HG03354 (cell line): ENCODE data around the gene GUCA2A.

Experiments used
- ATAC-seq: cut with Tn5 transposase; IDR thresholded peaks from one replicate; pipeline ENCODE4 v1.9.1; 2021; ENCODE audit warnings: mild to moderate bottlenecking; ENCODE audit not compliant: unreplicated experiment, poor library complexity, severe bottlenecking

Gene GUCA2A

GRCh38 chr1:42158189-42158588, 6.4 kb downstream of the GUCA2A start:
- ATAC-seq, result no peak

- ATAC-seq, result no peak
These were observed 6.9 kb downstream of the GUCA2A start for GRCh38 chr1:42157667-42158066.

GRCh38 chr1:42155362-42155761, 9.2 kb downstream of the GUCA2A start:
- ATAC-seq, result no peak

- ATAC-seq, result no peak
These were observed 9.9 kb downstream of the GUCA2A start for GRCh38 chr1:42154685-42155084.

DNA sequence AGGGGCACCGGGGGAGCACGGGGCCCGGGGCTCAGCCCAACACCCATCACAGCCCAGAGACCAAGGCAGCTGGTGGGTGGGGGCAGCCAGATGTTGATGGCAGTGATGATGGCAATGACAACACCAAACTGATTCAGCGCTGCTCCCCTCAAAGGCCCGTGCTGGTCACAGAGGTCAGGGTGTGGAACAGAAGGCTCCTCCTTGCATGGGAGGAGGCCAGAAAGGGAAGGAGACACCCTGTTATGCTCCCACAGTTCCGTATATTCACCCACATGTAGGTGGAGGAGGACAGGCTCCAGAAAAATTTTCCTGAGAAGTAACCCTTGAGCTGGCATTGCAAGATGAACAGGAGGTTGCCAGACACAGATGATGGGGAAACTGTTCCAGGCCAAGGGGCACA, 10.9 kb downstream of the GUCA2A start:
- no peak for ATAC-seq

- ATAC-seq, result no peak
These were observed 11.5 kb downstream of the GUCA2A start, which contains the start of gene GUCA2B for GRCh38 chr1:42152907-42153600. GUCA2B (plus strand) TSS chr1:42153410; CDS start chr1:42153451, 41 bp downstream.

DNA sequence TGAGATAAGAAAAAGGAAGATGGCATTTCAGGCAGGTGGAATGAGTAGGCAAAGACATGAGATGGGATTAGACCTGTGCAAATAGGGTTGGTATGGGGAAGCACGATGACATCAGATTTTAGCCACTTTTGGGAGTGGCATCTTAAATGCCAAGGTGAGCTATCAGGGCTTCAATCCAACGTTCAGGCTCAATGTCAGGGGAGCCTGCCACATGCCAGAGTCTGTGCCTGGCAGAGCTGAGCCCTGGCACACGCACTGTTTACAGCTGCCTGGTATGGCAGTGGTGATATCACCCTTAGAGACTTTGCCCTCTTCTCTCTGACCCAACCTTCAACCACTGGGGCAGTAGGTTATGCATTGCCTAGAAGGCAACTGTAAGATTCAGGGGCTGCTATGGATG, 12.4 kb downstream of the GUCA2A start:
- ATAC-seq, result no peak

- ATAC-seq, result no peak
These were observed 13.9 kb downstream of the GUCA2A start for GRCh38 chr1:42150651-42151050.

- ATAC-seq, result no peak
These were observed 16.4 kb downstream of the GUCA2A start for GRCh38 chr1:42148166-42148565.

DNA sequence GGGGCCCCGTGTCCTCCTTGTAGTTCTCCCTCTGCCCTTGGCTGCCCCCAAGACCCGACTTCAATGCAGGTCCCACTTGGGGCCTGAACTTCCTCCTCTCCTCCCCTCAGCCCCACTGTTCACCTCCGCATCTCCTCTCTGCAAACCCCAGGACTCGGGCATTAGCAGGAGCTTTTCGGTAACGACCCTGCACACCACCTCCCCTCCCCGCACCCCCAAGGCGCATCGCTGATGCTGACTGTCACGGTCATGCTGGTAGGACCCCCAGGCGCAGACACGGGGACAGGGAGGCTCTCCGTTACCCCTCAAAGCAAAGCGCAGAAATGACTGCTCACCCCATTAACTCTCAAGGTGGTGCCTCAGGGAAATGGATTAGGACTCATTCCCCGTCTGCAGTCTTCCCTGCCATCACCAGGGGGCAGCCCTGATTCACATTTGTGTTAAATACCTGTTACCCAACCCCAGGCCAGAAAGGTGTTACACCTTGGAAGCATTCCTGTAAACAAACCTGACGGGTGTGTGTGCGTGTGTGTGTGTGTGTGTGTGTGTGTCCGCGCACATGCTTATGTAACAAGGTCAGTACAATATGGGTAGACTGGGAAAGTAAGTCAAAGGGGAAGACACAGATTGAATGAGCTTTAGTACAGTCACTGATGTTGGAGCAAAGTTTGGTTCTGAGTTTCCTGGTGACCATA, 17.8 kb downstream of the GUCA2A start:
- peak; percentile 49 for ATAC-seq

- no peak for ATAC-seq
These were observed 18.6 kb downstream of the GUCA2A start for GRCh38 chr1:42145764-42146625.

- ATAC-seq, result no peak
These were observed 19.2 kb downstream of the GUCA2A start for GRCh38 chr1:42145389-42145716.

DNA sequence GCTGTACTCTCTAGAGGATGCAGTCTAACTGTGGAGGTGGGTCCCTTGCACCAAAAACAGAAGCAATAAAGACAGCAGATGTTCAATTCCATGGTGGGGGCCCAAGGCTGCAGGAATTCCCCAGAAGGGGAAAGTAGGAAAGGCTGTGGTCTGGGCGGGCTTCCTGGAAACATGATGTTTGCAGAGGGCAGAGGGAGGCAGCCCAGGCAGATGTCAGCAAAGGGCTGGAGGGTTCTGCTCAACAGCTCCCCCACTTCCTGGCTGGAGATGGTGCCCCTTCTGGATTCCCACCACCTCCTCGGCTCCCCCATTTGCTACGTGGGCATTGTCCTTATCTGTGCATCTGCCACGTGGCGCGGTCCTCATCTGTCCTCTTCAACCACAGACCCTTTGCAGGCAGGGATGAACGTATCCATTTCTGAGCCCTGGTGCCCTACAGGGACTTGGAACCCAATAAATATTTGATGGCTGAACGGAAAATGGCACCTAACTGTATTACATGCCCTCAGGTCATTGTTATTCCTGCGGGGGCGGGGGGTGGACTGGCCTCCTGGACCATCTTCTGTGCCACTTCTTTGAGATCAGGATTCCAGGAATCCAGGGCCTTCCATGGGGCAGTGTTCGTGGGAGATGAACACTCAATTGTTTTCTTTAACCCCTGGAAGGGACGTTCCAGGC, 19.7 kb downstream of the GUCA2A start:
- no peak for ATAC-seq

DNA sequence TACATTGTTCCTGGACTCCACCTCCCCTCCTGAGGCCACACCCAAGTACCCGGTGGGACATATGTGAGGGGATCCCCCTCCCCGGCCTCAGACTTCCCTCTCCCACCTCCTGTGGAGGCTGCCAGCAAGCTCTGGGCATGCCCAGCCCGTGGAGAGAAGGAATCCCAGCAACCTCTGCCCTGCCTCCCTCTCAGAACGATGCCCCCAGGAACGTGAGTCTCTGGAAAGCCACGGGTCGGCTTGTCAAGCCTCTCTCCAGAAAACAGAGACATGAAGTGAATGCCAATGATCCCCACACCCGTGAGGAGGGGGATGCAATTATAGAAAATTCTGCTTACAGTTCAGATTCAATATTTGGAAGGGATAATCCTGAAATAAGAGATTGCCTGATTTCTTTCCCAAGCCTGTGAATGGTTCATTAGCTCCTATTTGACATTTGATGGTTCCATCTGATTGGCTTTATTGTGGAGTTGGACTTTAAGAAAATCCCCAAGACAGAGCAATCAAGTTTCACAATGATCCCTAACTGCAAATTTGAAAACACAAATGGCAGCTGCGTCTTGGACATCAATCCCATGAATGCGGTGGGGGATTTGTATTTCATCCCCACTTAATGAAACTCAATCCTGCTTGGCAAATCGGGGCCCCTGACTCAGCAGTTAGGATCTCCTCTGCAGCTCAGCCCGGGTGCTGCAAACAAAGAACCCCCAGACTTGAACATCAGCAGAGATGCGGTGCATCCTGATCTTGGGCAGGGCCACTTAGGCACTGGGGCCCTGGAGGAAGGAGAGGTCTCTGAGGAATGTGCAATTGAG, 20.4 kb downstream of the GUCA2A start:
- no peak for ATAC-seq

- ATAC-seq, result no peak
These were observed 21.5 kb downstream of the GUCA2A start for GRCh38 chr1:42142894-42143675.

- no peak for ATAC-seq
These were observed 22.6 kb downstream of the GUCA2A start for GRCh38 chr1:42141978-42142377.

DNA sequence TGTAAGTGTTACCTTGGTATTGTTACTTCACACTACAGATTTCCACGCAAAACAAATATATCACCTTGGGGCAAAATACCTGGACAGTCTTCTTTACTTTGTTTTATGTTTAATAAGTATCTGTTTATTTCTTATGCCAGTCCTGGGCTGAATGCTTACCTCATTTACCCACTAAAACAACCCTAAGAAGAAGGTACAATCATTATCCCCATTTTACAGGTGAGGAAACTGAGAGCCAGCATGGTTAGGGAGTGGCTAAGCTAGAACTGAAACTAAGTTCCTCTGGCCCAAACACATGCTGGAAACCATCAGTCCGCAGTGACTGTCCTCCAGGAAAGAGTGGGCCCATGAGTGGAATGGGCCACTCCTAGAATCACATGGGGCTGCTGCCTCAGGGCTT, 24.4 kb downstream of the GUCA2A start:
- no peak for ATAC-seq

DNA sequence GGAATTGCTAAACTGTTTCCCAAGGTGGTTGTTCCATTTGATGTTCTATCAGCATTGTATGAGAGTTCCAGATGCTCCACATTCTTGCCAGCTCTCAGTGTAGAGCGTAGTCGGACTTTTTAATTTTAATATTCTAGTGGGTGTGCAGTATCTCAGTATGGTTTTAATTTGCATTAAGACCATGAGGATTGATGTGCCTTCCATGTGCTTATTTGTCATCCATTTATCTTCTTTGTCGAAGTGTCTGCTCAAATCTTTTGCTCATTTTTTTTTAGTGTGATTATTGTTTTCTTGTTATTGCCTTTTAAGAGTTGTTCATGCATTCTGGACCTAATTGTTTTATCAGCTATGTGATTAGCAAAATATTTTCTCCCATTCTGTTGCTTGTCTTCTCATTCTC, 25.1 kb downstream of the GUCA2A start:
- ATAC-seq, result no peak

DNA sequence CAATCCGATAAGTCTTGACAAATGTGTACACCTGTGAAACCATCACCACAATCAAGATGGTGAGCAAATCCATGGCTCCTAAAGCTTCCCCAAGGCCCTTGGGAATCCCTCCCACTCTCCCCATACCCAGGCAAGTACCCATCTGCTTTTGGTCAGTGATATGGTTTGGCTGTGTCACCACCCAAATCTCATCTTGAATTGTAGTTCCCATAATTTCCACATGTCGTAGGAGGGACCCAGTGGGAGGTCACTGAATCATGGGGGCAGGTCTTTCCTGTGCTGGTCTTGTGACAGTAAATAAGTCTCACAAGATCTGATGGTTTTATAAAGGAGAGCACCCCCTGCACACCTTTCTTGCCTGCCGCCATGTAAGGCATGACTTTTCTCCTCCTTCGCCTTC, 26.0 kb downstream of the GUCA2A start:
- ATAC-seq, result no peak
